Body of pancreas (tissue), 4 donors: ENCODE results near the gene DST. TPM values are rescaled to one million over a fixed set of nuclear protein-coding genes. Genes with fewer than 3 reads are reported as not detected.

Experiments used
- ATAC-seq: fragments of 150-250 bp; one replicate; pipeline ENCODE4 v1.9.1; 2016
- DNase-seq, 4 donors: peaks; one replicate each; pipeline ENCODE4 v3.0.0-alpha.2; 2019
- H3K27ac ChIP-seq, 4 donors: fragments of 200-600 bp; sonication (generic); 1 replicate in 3 of 4; 2 replicates in 1 of 4; pipeline versions ENCODE4 v1.5.1 to v1.6.1; 2016 to 2019; ENCODE audit warnings: mild to moderate bottlenecking in 1 of 4, mixed read lengths in 1 of 4, moderate library complexity in 1 of 4
- H3K27me3 ChIP-seq, 2 donors: fragments of 200-600 bp; sonication (generic); one replicate each; pipeline ENCODE4 v1.6.0; 2016; ENCODE audit warnings: mild to moderate bottlenecking in 1 of 2
- H3K36me3 ChIP-seq, 2 donors: fragments of 200-600 bp; sonication (generic); replicated peaks in 1 of 2; 2 replicates each; pipeline ENCODE4 v1.5.1; 2016; ENCODE audit warnings: low read depth in 2 of 2; ENCODE audit not compliant: insufficient read depth in 1 of 2
- H3K4me1 ChIP-seq: fragments of 200-600 bp; sonication (generic); one replicate; pipeline ENCODE4 v1.6.0; 2016
- H3K4me3 ChIP-seq, 2 donors: fragments of 200-600 bp; sonication (generic); 1 replicate in 1 of 2; 2 replicates in 1 of 2; pipeline ENCODE4 v1.5.1; 2016 to 2019
- H3K9me3 ChIP-seq, 3 donors: fragments of 200-600 bp; sonication (generic); 1 replicate in 2 of 3; 2 replicates in 1 of 3; pipeline ENCODE4 v1.5.1; 2016
- CTCF ChIP-seq, 7 experiments: fragments of 450-650 bp in 4 of 7; fragments of 200-600 bp in 3 of 7; sonication (generic) in 3 of 7; IDR thresholded peaks; one replicate each; pipeline ENCODE4 v1.5.1; 2016 to 2019; ENCODE audit warnings: antibody characterized with exemption in 7 of 7
- POLR2A ChIP-seq, 3 donors: fragments of 450-650 bp; IDR thresholded peaks; one replicate each; pipeline ENCODE4 v1.6.1; 2016; ENCODE audit warnings: antibody characterized with exemption in 3 of 3, mild to moderate bottlenecking in 2 of 3
- WGBS, 2 donors: methylation state at CpG; one replicate each; pipeline ENCODE4 v1.1.5; 2017; 5-methylcytosine and 5-hydroxymethylcytosine counted together
- intact Hi-C: fragments of 100-400 bp; cut with DNase I; formaldehyde crosslinking; loops from one replicate; pipeline ENCODE4 v1.15.1; 2023
- total RNA-seq, 2 donors: library from RNA; depleted of rRNA; stranded (reverse); fragments of >200 nt; gene quantifications; one replicate each; pipeline ENCODE4 v1.1.0, GENCODE V29; 2016

DST gene
- total RNA-seq, 2 donors from 2014 or later: 105 to 117 TPM

- intact Hi-C loops: no loop called here
- Histone ChIP-seq H3K9me3 (no peaks in the 10 kb centered on the region), H3K27me3 (no peaks in the 10 kb centered on the region), H3K27ac (no peak overlapping the region), H3K4me3 (no peak overlapping the region), H3K36me3 (peaks cover 4 to 5% of the 10 kb centered on the region in 2 donors), H3K4me1 (peaks cover 39% of the 10 kb centered on the region)
- no peak for ATAC-seq
- no peak for TF ChIP-seq CTCF (IDR thresholded peaks at IDR 0.05)
- no peak for TF ChIP-seq POLR2A (IDR thresholded peaks at IDR 0.05)
- 93 to 95% methylated on average over 3 of the region's 3 CpGs for WGBS, 2 donors
- no peak for DNase-seq
These were observed 114.3 kb downstream of the DST start for GRCh38 chr6:56528412-56528841.

- Histone ChIP-seq H3K4me3 (no peak overlapping the region), H3K27me3 (no peaks in the 10 kb centered on the region), H3K9me3 (no peaks in the 10 kb centered on the region), H3K4me1 (peaks cover 34% of the 10 kb centered on the region), H3K27ac (no peak overlapping the region), H3K36me3 (peaks cover 4 to 5% of the 10 kb centered on the region in 2 donors)
- DNase-seq (no peak), ATAC-seq (no peak)
- intact Hi-C loops: no loop called here
- no peak for TF ChIP-seq POLR2A (IDR thresholded peaks at IDR 0.05)
- no peak for TF ChIP-seq CTCF (IDR thresholded peaks at IDR 0.05)
These were observed 114.8 kb downstream of the DST start for GRCh38 chr6:56527934-56528333.

- Histone ChIP-seq H3K27ac (no peak overlapping the region), H3K9me3 (no peaks in the 10 kb centered on the region), H3K36me3 (peaks cover 4 to 5% of the 10 kb centered on the region in 2 donors), H3K27me3 (no peaks in the 10 kb centered on the region), H3K4me3 (no peak overlapping the region), H3K4me1 (peaks cover 38% of the 10 kb centered on the region)
- TF ChIP-seq POLR2A (IDR thresholded peaks at IDR 0.05) (no peak), CTCF (IDR thresholded peaks at IDR 0.05) (no peak)
- 33 to 39% methylated on average over 1 of the region's 1 CpG for WGBS, 2 donors
- no peak for ATAC-seq
- intact Hi-C loops: no loop called here
- DNase-seq: no peak
These were observed 115.7 kb downstream of the DST start for GRCh38 chr6:56526860-56527544.

DNA sequence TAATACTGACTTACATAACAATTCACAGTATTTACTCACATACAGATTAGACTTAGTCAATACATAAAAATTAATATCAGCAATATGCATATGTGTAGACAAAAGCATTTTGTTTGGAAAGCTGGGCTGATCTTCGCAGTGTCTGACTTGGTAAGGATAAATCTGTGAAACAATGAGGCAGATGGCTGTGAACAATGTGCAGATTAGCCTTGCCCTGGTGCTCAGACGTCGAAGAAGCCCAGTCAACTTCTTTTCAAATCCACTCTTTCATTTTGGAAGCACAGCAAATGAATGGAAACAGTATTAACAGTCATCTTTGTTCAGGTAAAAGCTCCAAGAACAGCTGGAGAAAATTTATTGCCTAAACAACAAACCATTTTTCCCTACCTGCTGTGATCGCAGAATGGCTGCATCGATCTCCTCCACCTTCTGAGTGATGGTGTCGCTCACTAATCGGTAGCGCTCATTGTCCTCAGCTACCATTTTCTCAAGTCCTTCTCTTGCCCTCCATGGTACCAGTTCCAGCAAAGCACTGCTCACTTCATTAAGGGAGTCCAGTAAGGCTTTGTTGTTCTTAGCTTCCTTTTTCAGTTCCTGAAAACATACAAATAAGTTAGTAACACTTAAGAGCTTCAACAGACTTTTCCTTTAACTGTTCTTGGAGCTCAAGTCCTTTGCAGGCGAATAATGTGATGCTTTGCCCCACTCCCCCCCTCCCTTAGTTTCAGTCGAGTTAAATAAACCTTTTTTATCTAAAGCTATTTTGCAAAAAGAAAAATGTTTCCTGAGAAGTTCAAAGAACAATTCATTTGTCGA, 116.5 kb downstream of the DST start:
- Histone ChIP-seq H3K4me1 (peaks cover 46% of the 10 kb centered on the region), H3K4me3 (no peak overlapping the region), H3K27ac (peak overlapping the region in 3 of 4 donors; percentile 9 to 44 (median 13)), H3K27me3 (no peaks in the 10 kb centered on the region), H3K9me3 (no peaks in the 10 kb centered on the region), H3K36me3 (peaks cover 3 to 4% of the 10 kb centered on the region in 2 donors)
- intact Hi-C loops: no loop called here
- DNase-seq: no peak
- TF ChIP-seq CTCF (IDR thresholded peaks at IDR 0.05) (no peak), POLR2A (IDR thresholded peaks at IDR 0.05) (no peak)
- no peak for ATAC-seq
- 58 to 59% methylated on average over 11 of the region's 11 CpGs for WGBS, 2 donors
